Astrocyte (in vitro differentiated cells and primary cell): ENCODE measurements around the gene RAD51B. TPM values are rescaled to one million over a fixed set of nuclear protein-coding genes. Genes with fewer than 3 reads are reported as not detected.

Experiments used
- DNase-seq: peaks from one replicate; pipeline ENCODE4 v3.0.0-alpha.2; 2010; ENCODE audit warnings: low read depth
- FAIRE-seq: peaks from 2 replicates; lab custom pipeline; 2011; peaks lifted over from hg19 to GRCh38; lab: Jason Lieb, UNC
- H2AFZ ChIP-seq: 2 replicates; pipeline ENCODE4 v1.6.0; 2012; ENCODE audit warnings: low read depth, low read length, inconsistent platforms
- H3K27ac ChIP-seq: 2 replicates; pipeline ENCODE4 v1.5.1; 2011; ENCODE audit warnings: low read depth, low read length, inconsistent platforms
- H3K27me3 ChIP-seq: 2 replicates; pipeline ENCODE4 v1.6.0; 2011; ENCODE audit warnings: low read length, inconsistent platforms; ENCODE audit not compliant: insufficient read depth
- H3K36me3 ChIP-seq: 2 replicates; pipeline ENCODE4 v1.5.1; 2011; ENCODE audit warnings: low read length, inconsistent platforms; ENCODE audit not compliant: insufficient read depth
- H3K4me1 ChIP-seq: 2 replicates; pipeline ENCODE4 v1.5.1; 2011; ENCODE audit warnings: low read length, inconsistent platforms; ENCODE audit not compliant: insufficient read depth
- H3K4me2 ChIP-seq: 2 replicates; pipeline ENCODE4 v1.6.0; 2012; ENCODE audit warnings: low read length, inconsistent platforms
- H3K4me3 ChIP-seq: 2 replicates; pipeline ENCODE4 v1.5.1; 2011; ENCODE audit warnings: low read depth, mild to moderate bottlenecking, low read length, inconsistent platforms; ENCODE audit not compliant: insufficient read depth
- H3K79me2 ChIP-seq: 2 replicates; pipeline ENCODE4 v1.6.0; 2012; ENCODE audit warnings: mild to moderate bottlenecking, low read length, inconsistent platforms; ENCODE audit not compliant: insufficient read depth
- H3K9ac ChIP-seq: 2 replicates; pipeline ENCODE4 v1.6.0; 2012; ENCODE audit warnings: mild to moderate bottlenecking, low read length, inconsistent platforms
- H3K9me3 ChIP-seq: 2 replicates; pipeline ENCODE4 v1.5.1; 2012; ENCODE audit warnings: low read depth, mild to moderate bottlenecking, low read length, inconsistent platforms; ENCODE audit not compliant: insufficient read depth
- H4K20me1 ChIP-seq: 2 replicates; pipeline ENCODE4 v1.6.0; 2012; ENCODE audit warnings: low read length, inconsistent platforms; ENCODE audit not compliant: insufficient read depth
- H3K27ac Mint-ChIP-seq: one replicate; pipeline ENCODE4 v1.8.0; 2021; ENCODE audit warnings: mild to moderate bottlenecking, mixed read lengths; ENCODE audit not compliant: unreplicated experiment
- H3K27me3 Mint-ChIP-seq: one replicate; pipeline ENCODE4 v1.8.0; 2021; ENCODE audit warnings: low read depth, mixed read lengths; ENCODE audit not compliant: unreplicated experiment
- H3K36me3 Mint-ChIP-seq: one replicate; pipeline ENCODE4 v1.8.0; 2021; ENCODE audit warnings: low read depth, mixed read lengths; ENCODE audit not compliant: unreplicated experiment
- H3K4me1 Mint-ChIP-seq: one replicate; pipeline ENCODE4 v1.8.0; 2021; ENCODE audit warnings: low read depth, mixed read lengths; ENCODE audit not compliant: unreplicated experiment
- H3K4me3 Mint-ChIP-seq: one replicate; pipeline ENCODE4 v1.8.0; 2021; ENCODE audit warnings: mild to moderate bottlenecking, moderate library complexity, mixed read lengths; ENCODE audit not compliant: unreplicated experiment
- H3K9me3 Mint-ChIP-seq: one replicate; pipeline ENCODE4 v1.8.0; 2021; ENCODE audit warnings: mild to moderate bottlenecking, mixed read lengths; ENCODE audit not compliant: unreplicated experiment
- CTCF ChIP-seq: IDR thresholded peaks from 2 replicates; pipeline ENCODE4 v1.5.1; 2011; ENCODE audit warnings: low read depth, mild to moderate bottlenecking, inconsistent platforms, low read length, moderate library complexity; ENCODE audit not compliant: insufficient read depth
- EZH2 ChIP-seq: IDR thresholded peaks from 2 replicates; pipeline ENCODE4 v1.6.1; 2012; ENCODE audit warnings: mild to moderate bottlenecking, low read length, inconsistent platforms; ENCODE audit not compliant: insufficient read depth
- total RNA-seq: library from RNA; stranded (reverse); gene quantifications from 2 replicates; pipeline ENCODE4 v1.2.1, GENCODE V29; 2021

Gene RAD51B
- total RNA-seq, 1 donor from 2014 or later, result 10.8 TPM

GRCh38 chr14:68106905-68107304, 287.3 kb downstream of the RAD51B start:
- no peak overlapping the region for H3K9ac ChIP-seq
- no peaks in the 10 kb centered on the region for H3K27me3 Mint-ChIP-seq
- TF ChIP-seq CTCF (no peak), EZH2 (no peak)
- no peak overlapping the region for H2AFZ ChIP-seq
- H3K4me2 ChIP-seq, result no peak overlapping the region
- no peaks in the 10 kb centered on the region for H4K20me1 ChIP-seq
- no peak overlapping the region for H3K4me3 ChIP-seq
- H3K27ac Mint-ChIP-seq, result no peak overlapping the region
- H3K27me3 ChIP-seq, result no peaks in the 10 kb centered on the region
- no peaks in the 10 kb centered on the region for H3K36me3 ChIP-seq
- H3K4me1 Mint-ChIP-seq, result peaks cover 57% of the 10 kb centered on the region
- peaks cover 20% of the 10 kb centered on the region for H3K4me1 ChIP-seq
- H3K79me2 ChIP-seq, result no peaks in the 10 kb centered on the region
- FAIRE-seq (no peak), DNase-seq (no peak)
- H3K9me3 Mint-ChIP-seq, result peaks cover 8% of the 10 kb centered on the region
- H3K36me3 Mint-ChIP-seq, result peaks cover 7% of the 10 kb centered on the region
- no peak overlapping the region for H3K27ac ChIP-seq
- peaks cover 4% of the 10 kb centered on the region for H3K9me3 ChIP-seq
- H3K4me3 Mint-ChIP-seq, result no peak overlapping the region

- TF ChIP-seq CTCF (no peak), EZH2 (no peak)
- Mint-ChIP-seq H3K4me3 (peak overlapping the region; percentile 14), H3K9me3 (no peaks in the 10 kb centered on the region), H3K27ac (peak overlapping the region; percentile 71), H3K36me3 (no peaks in the 10 kb centered on the region), H3K27me3 (no peaks in the 10 kb centered on the region), H3K4me1 (peaks cover 54% of the 10 kb centered on the region)
- H3K4me2 ChIP-seq, result no peak overlapping the region
- no peaks in the 10 kb centered on the region for H4K20me1 ChIP-seq
- no peaks in the 10 kb centered on the region for H3K79me2 ChIP-seq
- peak; percentile 76 for DNase-seq
- H3K27ac ChIP-seq, result no peak overlapping the region
- H3K9ac ChIP-seq, result no peak overlapping the region
- no peaks in the 10 kb centered on the region for H3K9me3 ChIP-seq
- peak; percentile 80 for FAIRE-seq
- H3K4me3 ChIP-seq, result no peak overlapping the region
- H3K36me3 ChIP-seq, result no peaks in the 10 kb centered on the region
- peaks cover 13% of the 10 kb centered on the region for H3K4me1 ChIP-seq
- H3K27me3 ChIP-seq, result no peaks in the 10 kb centered on the region
- H2AFZ ChIP-seq, result no peak overlapping the region
Observed at GRCh38 chr14:68109132-68109900, 289.7 kb downstream of the RAD51B start.
